HEK293 (cell line): ENCODE results near the gene NDUFS2.

Experiments
- CTCF ChIA-PET: fragments of 350-600 bp; formaldehyde crosslinking; extraction: SDS; loops from one replicate; lab custom pipeline; 2021; ENCODE audit warnings: antibody characterized with exemption; lab: Yijun Ruan, JAX
- POLR2A ChIA-PET: fragments of 300-600 bp; formaldehyde crosslinking; extraction: SDS; loops from one replicate; lab custom pipeline; 2020; ENCODE audit warnings: antibody characterized with exemption, inconsistent platforms; lab: Yijun Ruan, JAX
- H3K27ac ChIP-seq: fragments of 200-500 bp; sonication (Bioruptor generic); 2 replicates; pipeline ENCODE4 v1.5.1; 2014; ENCODE audit warnings: low read depth, low read length, control low read depth, inconsistent platforms; ENCODE audit errors: extremely low read depth
- H3K36me3 ChIP-seq, 2 experiments: fragments of 200-500 bp in 1 of 2; sonication (Bioruptor generic) in 1 of 2; 1 replicate in 1 of 2; 2 replicates in 1 of 2; pipeline ENCODE4 v1.5.1; 2014 to 2017; ENCODE audit warnings: inconsistent platforms in 2 of 2, low read length in 2 of 2; ENCODE audit not compliant: control insufficient read depth in 2 of 2, insufficient read depth in 1 of 2
- H3K4me1 ChIP-seq: fragments of 200-500 bp; sonication (Bioruptor generic); 2 replicates; pipeline ENCODE4 v1.5.1; 2014; ENCODE audit warnings: mild to moderate bottlenecking, low read length, inconsistent platforms; ENCODE audit not compliant: control insufficient read depth, insufficient read depth
- H3K4me3 ChIP-seq: 2 replicates; pipeline ENCODE4 v1.5.1; 2011; ENCODE audit warnings: low read depth, mild to moderate bottlenecking, control low read depth, low read length, moderate library complexity
- H3K9me3 ChIP-seq: fragments of 200-500 bp; sonication (Bioruptor generic); 2 replicates; pipeline ENCODE4 v1.5.1; 2014; ENCODE audit warnings: low read depth, low read length, inconsistent platforms; ENCODE audit not compliant: control insufficient read depth, insufficient read depth
- MEIS1 ChIP-seq: sonication (generic); formaldehyde crosslinking; IDR thresholded peaks from 2 replicates; pipeline ENCODE4 v1.8.1; 2022; ENCODE audit warnings: missing genetic modification reagents, mild to moderate bottlenecking, borderline replicate concordance
- OVOL3 ChIP-seq: fragments of 450-650 bp; formaldehyde crosslinking; IDR thresholded peaks from 2 replicates; pipeline ENCODE4 v1.5.1; 2016; ENCODE audit warnings: missing biosample characterization, missing genetic modification characterization
- REPIN1 ChIP-seq: fragments of 450-650 bp; formaldehyde crosslinking; IDR thresholded peaks from 2 replicates; pipeline ENCODE4 v1.5.1; 2017; ENCODE audit warnings: missing biosample characterization, missing genetic modification characterization, low read depth
- ZBTB11 ChIP-seq: fragments of 450-650 bp; formaldehyde crosslinking; conservative IDR thresholded peaks from 2 replicates; pipeline ENCODE4 v1.5.1; 2016; ENCODE audit warnings: low read depth, missing biosample characterization, missing genetic modification characterization
- ZFHX2 ChIP-seq: fragments of 450-650 bp; formaldehyde crosslinking; conservative IDR thresholded peaks from 2 replicates; pipeline ENCODE4 v1.5.1; 2016; ENCODE audit warnings: missing biosample characterization, missing genetic modification characterization
- ZFP3 ChIP-seq: fragments of 450-650 bp; formaldehyde crosslinking; IDR thresholded peaks from 2 replicates; pipeline ENCODE4 v1.5.1; 2016; ENCODE audit warnings: low read depth, missing biosample characterization, missing genetic modification characterization
- ZIC2 ChIP-seq: fragments of 450-650 bp; formaldehyde crosslinking; IDR thresholded peaks from 2 replicates; pipeline ENCODE4 v1.5.1; 2016; ENCODE audit warnings: missing biosample characterization, missing genetic modification characterization
- ZNF121 ChIP-seq: fragments of 450-650 bp; formaldehyde crosslinking; IDR thresholded peaks from 2 replicates; pipeline ENCODE4 v1.5.1; 2016; ENCODE audit warnings: missing biosample characterization, missing genetic modification characterization
- ZNF138 ChIP-seq: fragments of 450-650 bp; formaldehyde crosslinking; IDR thresholded peaks from 2 replicates; pipeline ENCODE4 v1.5.1; 2016; ENCODE audit warnings: missing biosample characterization, missing genetic modification characterization, borderline replicate concordance
- ZNF148 ChIP-seq: fragments of 450-650 bp; formaldehyde crosslinking; IDR thresholded peaks from 2 replicates; pipeline ENCODE4 v1.5.0; 2017; ENCODE audit warnings: missing biosample characterization, missing genetic modification characterization, borderline replicate concordance
- ZNF16 ChIP-seq: fragments of 450-650 bp; formaldehyde crosslinking; IDR thresholded peaks from 2 replicates; pipeline ENCODE4 v1.5.1; 2016; ENCODE audit warnings: low read depth, missing biosample characterization, missing genetic modification characterization
- ZNF18 ChIP-seq: fragments of 450-650 bp; formaldehyde crosslinking; IDR thresholded peaks from 2 replicates; pipeline ENCODE4 v1.5.1; 2016; ENCODE audit warnings: missing biosample characterization, missing genetic modification characterization
- ZNF202 ChIP-seq: fragments of 450-650 bp; formaldehyde crosslinking; IDR thresholded peaks from 2 replicates; pipeline ENCODE4 v1.5.1; 2016; ENCODE audit warnings: missing biosample characterization, missing genetic modification characterization, borderline replicate concordance
- ZNF362 ChIP-seq: fragments of 450-650 bp; formaldehyde crosslinking; IDR thresholded peaks from 2 replicates; pipeline ENCODE4 v1.5.1; 2016; ENCODE audit warnings: missing biosample characterization, missing genetic modification characterization
- ZNF398 ChIP-seq: fragments of 450-650 bp; formaldehyde crosslinking; IDR thresholded peaks from 2 replicates; pipeline ENCODE4 v1.5.1; 2017; ENCODE audit warnings: missing biosample characterization, missing genetic modification characterization
- ZNF449 ChIP-seq: fragments of 450-650 bp; formaldehyde crosslinking; IDR thresholded peaks from 2 replicates; pipeline ENCODE4 v1.5.1; 2017; ENCODE audit warnings: missing biosample characterization, mild to moderate bottlenecking, missing genetic modification characterization, moderate library complexity
- ZNF48 ChIP-seq: fragments of 450-650 bp; formaldehyde crosslinking; IDR thresholded peaks from 2 replicates; pipeline ENCODE4 v1.5.1; 2016; ENCODE audit warnings: missing biosample characterization, missing genetic modification characterization
- ZNF530 ChIP-seq: fragments of 450-650 bp; formaldehyde crosslinking; IDR thresholded peaks from 2 replicates; pipeline ENCODE4 v1.5.1; 2016; ENCODE audit warnings: low read depth, missing biosample characterization, missing genetic modification characterization
- ZNF776 ChIP-seq: fragments of 450-650 bp; formaldehyde crosslinking; IDR thresholded peaks from 2 replicates; pipeline ENCODE4 v1.5.0; 2017; ENCODE audit warnings: missing biosample characterization, missing genetic modification characterization, borderline replicate concordance
- ZNF837 ChIP-seq: fragments of 450-650 bp; formaldehyde crosslinking; IDR thresholded peaks from 2 replicates; pipeline ENCODE4 v1.5.1; 2016; ENCODE audit warnings: missing biosample characterization, missing genetic modification characterization
- ZSCAN16 ChIP-seq: fragments of 450-650 bp; formaldehyde crosslinking; IDR thresholded peaks from 2 replicates; pipeline ENCODE4 v1.5.1; 2016; ENCODE audit warnings: missing biosample characterization, missing genetic modification characterization
- ZSCAN18 ChIP-seq: fragments of 450-650 bp; formaldehyde crosslinking; IDR thresholded peaks from 2 replicates; pipeline ENCODE4 v1.5.1; 2016; ENCODE audit warnings: missing biosample characterization, missing genetic modification characterization

Gene NDUFS2

GRCh38 chr1:161177112-161177935 lies 24.8 kb upstream of the NDUFS2 start, which contains the start of gene B4GALT3:
Gene B4GALT3, minus strand, starts transcription at chr1:161177507. Its CDS starts 1,447 bp downstream, at chr1:161176060.
- H3K27ac ChIP-seq, result no peak within 1 kb of the TSS; the same call in 1 of the 2 replicates
- H3K4me3 ChIP-seq, result peak within 1 kb of the TSS; percentile 88
- H3K4me1 ChIP-seq, result no peaks in the 10 kb centered on the region
- no peaks in the 10 kb centered on the region for H3K9me3 ChIP-seq
- CTCF ChIA-PET, result interaction anchor here (0.7 to 2.9 kb wide), 6 partner anchors 10 to 204 kb away, joined by 3 to 23 read pairs (median 4); partner anchors contain the start of gene PPOX
- H3K36me3 ChIP-seq, result peaks cover 12 to 38% of the 10 kb centered on the region in 2 experiments; a peak in 2 of 3 replicates
- POLR2A ChIA-PET, result interaction anchor here (0.9 to 3.3 kb wide), 7 partner anchors 11 to 132 kb away, joined by 3 to 39 read pairs (median 5); partner anchors contain the start of genes NDUFS2, PPOX, TOMM40L and USF1
- TF ChIP-seq ZNF776 (no peak), ZSCAN18 (tag by site-specific recombination) (no peak), ZNF202 (no peak), MEIS1 (CRISPR knock-in tag) (no peak), REPIN1 (no peak), ZNF48 (tag by site-specific recombination) (no peak), ZNF138 (tag by site-specific recombination) (no peak), ZNF148 (no peak), ZNF121 (tag by site-specific recombination) (no peak), ZNF16 (0 out of 2 replicates have a peak, but pooled peaks have one; percentile 39), ZFP3 (tag by site-specific recombination) (no peak), ZBTB11 (tag by site-specific recombination) (peak; percentile 29), ZNF398 (no peak; the same call in 1 of the 2 replicates), ZNF837 (tag by site-specific recombination) (no peak), ZNF362 (tag by site-specific recombination) (no peak), OVOL3 (tag by site-specific recombination) (no peak), ZNF530 (tag by site-specific recombination) (no peak), ZIC2 (peak; percentile 80), ZNF449 (no peak; the same call in none of the 2 replicates), ZFHX2 (tag by site-specific recombination) (peak; percentile 74), ZNF18 (no peak), ZSCAN16 (tag by site-specific recombination) (peak; percentile 87)
